DND-41 (cell line): ENCODE data around the gene ZNF19.
A peak's percentile ranks its signal among the peaks of the same experiment; 100 is the strongest.

ENCODE experiments used
- ATAC-seq: fragments of 200-7000 bp; cut with Tn5 transposase; 3 replicates; pipeline ENCODE4 v1.9.1; 2021; ENCODE audit warnings: low read depth; ENCODE audit not compliant: insufficient read depth
- DNase-seq: peaks from one replicate; pipeline ENCODE4 v3.0.0-alpha.2; 2020
- H2AFZ ChIP-seq: 2 replicates; pipeline ENCODE4 v1.6.0; 2012; ENCODE audit warnings: low read depth, low read length
- H3K27ac ChIP-seq: 2 replicates; pipeline ENCODE4 v1.5.1; 2012; ENCODE audit warnings: low read length, inconsistent platforms
- H3K27me3 ChIP-seq: fragments of 200-600 bp; sonication (generic); 2 replicates; pipeline ENCODE4 v1.6.0; 2012; ENCODE audit warnings: low read length, mild to moderate bottlenecking, inconsistent platforms; ENCODE audit not compliant: insufficient read depth, poor library complexity
- H3K36me3 ChIP-seq: 2 replicates; pipeline ENCODE4 v1.5.1; 2012; ENCODE audit warnings: low read length, inconsistent platforms; ENCODE audit not compliant: insufficient read depth
- H3K4me1 ChIP-seq: 2 replicates; pipeline ENCODE4 v1.5.1; 2012; ENCODE audit warnings: mild to moderate bottlenecking, low read length; ENCODE audit not compliant: insufficient read depth
- H3K4me2 ChIP-seq: 2 replicates; pipeline ENCODE4 v1.6.0; 2012; ENCODE audit warnings: mild to moderate bottlenecking, moderate library complexity, low read length, inconsistent platforms; ENCODE audit not compliant: insufficient read depth
- H3K4me3 ChIP-seq, 2 experiments: fragments of 200-600 bp in 1 of 2; shearing (Covaris generic) in 1 of 2; 2 replicates each; pipeline ENCODE4 v1.5.1; 2012 to 2016; ENCODE audit warnings: inconsistent platforms in 2 of 2, low read length in 2 of 2, mild to moderate bottlenecking in 2 of 2, low read depth in 1 of 2, moderate library complexity in 1 of 2
- H3K79me2 ChIP-seq: 2 replicates; pipeline ENCODE4 v1.6.0; 2012; ENCODE audit warnings: low read length, inconsistent platforms; ENCODE audit not compliant: insufficient read depth
- H3K9ac ChIP-seq: 2 replicates; pipeline ENCODE4 v1.6.0; 2012; ENCODE audit warnings: low read depth, mild to moderate bottlenecking, inconsistent platforms, low read length, moderate library complexity
- H3K9me3 ChIP-seq: 2 replicates; pipeline ENCODE4 v1.5.1; 2012; ENCODE audit warnings: low read length, moderate library complexity, mild to moderate bottlenecking, inconsistent platforms; ENCODE audit not compliant: insufficient read depth, severe bottlenecking
- H4K20me1 ChIP-seq: 2 replicates; pipeline ENCODE4 v1.6.0; 2012; ENCODE audit warnings: low read length; ENCODE audit not compliant: insufficient read depth
- EZH2 ChIP-seq: IDR thresholded peaks from 3 replicates; pipeline ENCODE4 v1.6.1; 2012; ENCODE audit warnings: borderline replicate concordance, low read depth, mild to moderate bottlenecking, moderate library complexity, low read length, inconsistent platforms; ENCODE audit not compliant: severe bottlenecking
- TF ChIP-seq, protein P1 (sequence below): IDR thresholded peaks from 2 replicates; pipeline ENCODE4 v1.5.1; 2012; ENCODE audit warnings: borderline replicate concordance, low read length, moderate library complexity, mild to moderate bottlenecking; ENCODE audit not compliant: poor library complexity, severe bottlenecking; ENCODE audit errors: extremely low read depth

ZNF19 gene

DNA sequence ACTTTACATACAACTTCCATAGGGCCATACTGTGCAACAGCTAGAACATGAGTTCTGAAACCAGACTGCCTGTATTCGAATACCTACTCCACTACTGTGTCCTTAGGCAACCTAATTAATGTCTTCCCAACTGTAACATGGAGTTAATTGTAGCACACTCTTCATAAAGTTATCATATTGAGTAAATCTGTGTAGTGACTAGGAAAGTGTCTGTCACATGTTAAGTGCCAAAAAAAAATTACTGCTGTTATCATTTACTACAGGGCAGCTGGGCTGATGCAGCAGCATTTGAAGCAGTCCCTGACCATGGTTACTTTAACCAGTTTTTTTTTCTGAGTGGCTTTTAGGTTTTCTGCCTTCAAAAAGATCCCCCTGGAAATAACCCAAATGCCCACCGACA lies 16.2 kb downstream of the ZNF19 start:
- DNase-seq (no peak), ATAC-seq (no peak)
- Histone ChIP-seq H3K4me1 (no peaks in the 10 kb centered on the region), H3K9ac (no peak overlapping the region), H3K4me3 (no peak overlapping the region), H4K20me1 (no peaks in the 10 kb centered on the region), H3K36me3 (no peaks in the 10 kb centered on the region), H2AFZ (no peak overlapping the region), H3K9me3 (no peaks in the 10 kb centered on the region), H3K79me2 (no peaks in the 10 kb centered on the region), H3K27ac (no peak overlapping the region), H3K4me2 (no peak overlapping the region), H3K27me3 (no peaks in the 10 kb centered on the region)
- TF ChIP-seq, protein P1, sequence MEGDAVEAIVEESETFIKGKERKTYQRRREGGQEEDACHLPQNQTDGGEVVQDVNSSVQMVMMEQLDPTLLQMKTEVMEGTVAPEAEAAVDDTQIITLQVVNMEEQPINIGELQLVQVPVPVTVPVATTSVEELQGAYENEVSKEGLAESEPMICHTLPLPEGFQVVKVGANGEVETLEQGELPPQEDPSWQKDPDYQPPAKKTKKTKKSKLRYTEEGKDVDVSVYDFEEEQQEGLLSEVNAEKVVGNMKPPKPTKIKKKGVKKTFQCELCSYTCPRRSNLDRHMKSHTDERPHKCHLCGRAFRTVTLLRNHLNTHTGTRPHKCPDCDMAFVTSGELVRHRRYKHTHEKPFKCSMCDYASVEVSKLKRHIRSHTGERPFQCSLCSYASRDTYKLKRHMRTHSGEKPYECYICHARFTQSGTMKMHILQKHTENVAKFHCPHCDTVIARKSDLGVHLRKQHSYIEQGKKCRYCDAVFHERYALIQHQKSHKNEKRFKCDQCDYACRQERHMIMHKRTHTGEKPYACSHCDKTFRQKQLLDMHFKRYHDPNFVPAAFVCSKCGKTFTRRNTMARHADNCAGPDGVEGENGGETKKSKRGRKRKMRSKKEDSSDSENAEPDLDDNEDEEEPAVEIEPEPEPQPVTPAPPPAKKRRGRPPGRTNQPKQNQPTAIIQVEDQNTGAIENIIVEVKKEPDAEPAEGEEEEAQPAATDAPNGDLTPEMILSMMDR: no peak
- TF ChIP-seq EZH2: no peak

DNA sequence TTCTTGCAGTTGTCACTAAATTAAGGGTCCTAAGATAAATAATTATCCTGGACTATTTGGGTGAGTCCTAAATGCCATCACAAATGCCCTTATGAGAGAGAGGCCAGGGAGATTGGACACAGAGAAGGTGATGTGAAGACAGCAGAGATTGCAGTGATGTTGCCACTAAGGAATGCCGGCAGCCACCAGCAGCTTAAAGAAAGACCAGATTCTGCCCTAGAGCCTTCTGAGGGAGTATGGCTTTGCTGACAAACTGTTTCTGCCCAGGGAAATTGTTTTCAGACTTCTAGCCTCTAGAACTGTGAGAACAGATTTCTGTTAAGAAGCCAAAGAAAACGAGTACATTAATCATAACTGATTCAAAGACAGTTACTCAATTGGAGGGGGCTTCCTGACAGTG lies 17.1 kb downstream of the ZNF19 start:
- DNase-seq: no peak
- Histone ChIP-seq H3K79me2 (no peaks in the 10 kb centered on the region), H4K20me1 (no peaks in the 10 kb centered on the region), H3K27ac (no peak overlapping the region), H2AFZ (no peak overlapping the region), H3K4me1 (no peaks in the 10 kb centered on the region), H3K4me2 (no peak overlapping the region), H3K9ac (no peak overlapping the region), H3K4me3 (no peak overlapping the region), H3K9me3 (no peaks in the 10 kb centered on the region), H3K27me3 (no peaks in the 10 kb centered on the region), H3K36me3 (no peaks in the 10 kb centered on the region)
- ATAC-seq: no peak
- TF ChIP-seq, protein P1: no peak
- TF ChIP-seq EZH2: no peak

DNA sequence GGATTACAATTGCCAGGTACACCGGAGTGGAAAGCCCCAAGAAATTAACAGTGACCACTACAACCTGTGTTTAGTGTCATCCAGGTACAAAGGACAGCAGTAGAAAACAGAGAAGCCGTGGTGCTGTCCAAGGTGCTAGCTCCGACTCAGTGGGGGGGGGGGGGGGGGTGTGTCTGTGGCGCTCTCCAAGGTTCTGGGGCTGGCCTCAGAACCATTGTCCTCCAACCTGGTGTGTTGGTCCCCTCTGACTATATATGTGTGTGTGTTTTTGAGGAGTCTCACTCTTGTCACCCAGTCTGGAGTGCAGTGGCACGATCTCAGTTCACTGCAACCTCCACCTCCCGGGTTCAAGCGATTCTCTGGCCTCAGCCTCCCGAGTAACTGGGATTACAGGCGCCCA lies 21.3 kb downstream of the ZNF19 start:
- H3K4me3 ChIP-seq: no peak overlapping the region
- H3K9ac ChIP-seq: no peak overlapping the region
- no peaks in the 10 kb centered on the region for H3K79me2 ChIP-seq
- H3K4me2 ChIP-seq: no peak overlapping the region
- H3K9me3 ChIP-seq: no peaks in the 10 kb centered on the region
- H2AFZ ChIP-seq: no peak overlapping the region
- H3K27ac ChIP-seq: no peak overlapping the region
- H3K4me1 ChIP-seq: peaks cover 5% of the 10 kb centered on the region
- TF ChIP-seq, protein P1: no peak
- no peaks in the 10 kb centered on the region for H3K36me3 ChIP-seq
- H3K27me3 ChIP-seq: no peaks in the 10 kb centered on the region
- ATAC-seq: peak; percentile 97
- peak; percentile 68 for DNase-seq
- H4K20me1 ChIP-seq: no peaks in the 10 kb centered on the region

DNA sequence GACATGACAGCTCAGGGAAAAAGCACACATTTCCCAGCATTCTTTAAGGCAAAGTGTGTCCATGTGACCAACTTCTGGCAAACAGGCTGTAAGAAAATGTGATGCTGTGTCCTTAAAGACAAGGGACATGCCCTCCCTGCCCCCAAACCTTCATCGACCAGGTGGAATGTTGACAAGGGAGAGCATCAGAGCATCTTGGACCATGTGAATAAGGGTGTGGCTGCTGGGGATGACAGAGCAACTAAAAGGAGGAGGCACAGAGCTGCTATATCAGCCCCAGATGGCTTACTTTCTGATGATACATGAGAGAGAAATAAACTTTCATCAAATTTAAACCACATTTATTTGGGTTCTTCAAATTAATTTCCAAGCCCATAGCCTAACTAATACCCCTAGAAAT lies 24.9 kb downstream of the ZNF19 start:
- H3K4me1 ChIP-seq: peaks cover 26% of the 10 kb centered on the region
- H3K9me3 ChIP-seq: no peaks in the 10 kb centered on the region
- TF ChIP-seq, protein P1: no peak
- no peak for TF ChIP-seq EZH2
- H3K4me3 ChIP-seq: no peak overlapping the region
- H3K27me3 ChIP-seq: no peaks in the 10 kb centered on the region
- ATAC-seq (no peak), DNase-seq (no peak)
- H3K79me2 ChIP-seq: peaks cover 18% of the 10 kb centered on the region
- no peak overlapping the region for H3K4me2 ChIP-seq
- peaks cover 5% of the 10 kb centered on the region; the same call in 1 of the 2 replicates for H3K36me3 ChIP-seq
- no peak overlapping the region for H3K9ac ChIP-seq
- H2AFZ ChIP-seq: no peak overlapping the region
- peaks cover under 1% of the 10 kb centered on the region; the same call in 1 of the 2 replicates for H4K20me1 ChIP-seq
- H3K27ac ChIP-seq: no peak overlapping the region
